Measurements from ENCODE around the gene PTPRG. TPM values are rescaled to one million over a fixed set of nuclear protein-coding genes. Genes with fewer than 3 reads are reported as not detected.
A peak's percentile ranks its signal among the peaks of the same experiment; 100 is the strongest.

The PTPRG gene
- total RNA-seq, 4 donors from 2014 or later = 11.0 to 18.5 (median 14.9) TPM

- H3K4me1 ChIP-seq = peaks cover 12% of the 10 kb centered on the region
- no peak for DNase-seq (ENCODE audit: low spot score in 2 of 2)
- no peak overlapping the region for H3K4me3 ChIP-seq
- H3K36me3 ChIP-seq = no peaks in the 10 kb centered on the region
- WGBS = 92% methylated on average over 2 of the region's 2 CpGs
- TF ChIP-seq POLR2A (IDR thresholded peaks at IDR 0.05) = no peak
- TF ChIP-seq EP300 (IDR thresholded peaks at IDR 0.05) = no peak
- H3K9me3 ChIP-seq = no peaks in the 10 kb centered on the region
- no peak overlapping the region for H3K27ac ChIP-seq
- no peaks in the 10 kb centered on the region for H3K27me3 ChIP-seq
Measured at GRCh38 chr3:61890586-61890985, 329.2 kb downstream of the PTPRG start.

GRCh38 chr3:61892891-61893290 lies 331.5 kb downstream of the PTPRG start:
- no peak overlapping the region for H3K27ac ChIP-seq

GRCh38 chr3:61893840-61894566 lies 332.6 kb downstream of the PTPRG start:
- Histone ChIP-seq H3K4me1 (peaks cover 18% of the 10 kb centered on the region), H3K4me3 (no peak overlapping the region), H3K27me3 (no peaks in the 10 kb centered on the region), H3K36me3 (no peaks in the 10 kb centered on the region), H3K9me3 (no peaks in the 10 kb centered on the region), H3K27ac (no peak overlapping the region)
- 83% methylated on average over 5 of the region's 5 CpGs for WGBS
- no peak for DNase-seq (ENCODE audit: low spot score in 2 of 2)
- TF ChIP-seq POLR2AphosphoS5 (IDR thresholded peaks at IDR 0.05) (no peak), EP300 (IDR thresholded peaks at IDR 0.05) (no peak), CTCF (IDR thresholded peaks at IDR 0.05) (no peak), POLR2A (IDR thresholded peaks at IDR 0.05) (no peak)

More at GRCh38 chr3:61892891-61893290, 331.5 kb downstream of the PTPRG start:
- Histone ChIP-seq H3K4me1 (peaks cover 18% of the 10 kb centered on the region), H3K9me3 (no peaks in the 10 kb centered on the region), H3K27me3 (no peaks in the 10 kb centered on the region), H3K36me3 (no peaks in the 10 kb centered on the region), H3K4me3 (no peak overlapping the region)
- DNase-seq (ENCODE audit: low spot score in 2 of 2) = no peak
- TF ChIP-seq POLR2A (IDR thresholded peaks at IDR 0.05) (no peak), CTCF (IDR thresholded peaks at IDR 0.05) (no peak), EP300 (IDR thresholded peaks at IDR 0.05) (no peak), POLR2AphosphoS5 (IDR thresholded peaks at IDR 0.05) (no peak)
- 71% methylated on average over 4 of the region's 4 CpGs for WGBS

- WGBS = 27% methylated on average over 7 of the region's 7 CpGs
- TF ChIP-seq CTCF (IDR thresholded peaks at IDR 0.05) = no peak
- no peak for TF ChIP-seq POLR2A (IDR thresholded peaks at IDR 0.05)
- TF ChIP-seq EP300 (IDR thresholded peaks at IDR 0.05) = no peak
- TF ChIP-seq POLR2AphosphoS5 (IDR thresholded peaks at IDR 0.05) = no peak
- H3K4me3 ChIP-seq = no peak overlapping the region
- peak overlapping the region; percentile 49 for H3K27ac ChIP-seq
- no peak for DNase-seq (ENCODE audit: low spot score in 2 of 2)
- no peaks in the 10 kb centered on the region for H3K27me3 ChIP-seq
- no peaks in the 10 kb centered on the region for H3K9me3 ChIP-seq
- peaks cover 18% of the 10 kb centered on the region for H3K4me1 ChIP-seq
- H3K36me3 ChIP-seq = no peaks in the 10 kb centered on the region
Measured at GRCh38 chr3:61894988-61895935, 333.9 kb downstream of the PTPRG start.

GRCh38 chr3:61896251-61896650 lies 334.9 kb downstream of the PTPRG start:
- H3K4me1 ChIP-seq = peaks cover 18% of the 10 kb centered on the region
- no peaks in the 10 kb centered on the region for H3K9me3 ChIP-seq
- DNase-seq (ENCODE audit: low spot score in 2 of 2) = no peak
- H3K36me3 ChIP-seq = no peaks in the 10 kb centered on the region
- no peak overlapping the region for H3K27ac ChIP-seq
- no peaks in the 10 kb centered on the region for H3K27me3 ChIP-seq
- H3K4me3 ChIP-seq = no peak overlapping the region
- TF ChIP-seq CTCF (IDR thresholded peaks at IDR 0.05) (no peak), EP300 (IDR thresholded peaks at IDR 0.05) (no peak), POLR2AphosphoS5 (IDR thresholded peaks at IDR 0.05) (no peak), POLR2A (IDR thresholded peaks at IDR 0.05) (no peak)
- WGBS = 59% methylated on average over 2 of the region's 2 CpGs

Measured in suprapubic skin (tissue), 4 donors.